Activated B cell treated with CpG ODN at 0.5 μM for 24 hours (primary cell): ENCODE results near the gene CHIA. TPM values are rescaled to one million over a fixed set of nuclear protein-coding genes. Genes with fewer than 3 reads are reported as not detected.
"Not testable (repeated sequence)": the region's sequence is repeated elsewhere in the genome, so short reads cannot be mapped to it uniquely, and the experiment has no call there.

ENCODE experiments used
- ATAC-seq: fragments of 200-7000 bp; cut with Tn5 transposase; one replicate; pipeline ENCODE4 v1.10.0; 2021; ENCODE audit warnings: low read depth, mild to moderate bottlenecking, moderate library complexity
- CTCF ChIA-PET: fragments of 350-600 bp; sonication (Branson Sonifier 250); formaldehyde crosslinking; loops from one replicate; lab custom pipeline; 2021; ENCODE audit warnings: antibody characterized with exemption; lab: Charles Lee
- POLR2A ChIA-PET: fragments of 350-600 bp; sonication (Branson Sonifier 250); formaldehyde crosslinking; loops from one replicate; lab custom pipeline; 2021; ENCODE audit warnings: antibody characterized with exemption; lab: Charles Lee
- DNase-seq: peaks from one replicate; pipeline ENCODE4 v3.0.0; 2022
- H3K27ac Mint-ChIP-seq: one replicate; pipeline ENCODE4 v1.8.0; 2020; ENCODE audit warnings: mixed read lengths
- H3K27me3 Mint-ChIP-seq: one replicate; pipeline ENCODE4 v1.8.0; 2021; ENCODE audit warnings: mixed read lengths
- H3K36me3 Mint-ChIP-seq: one replicate; pipeline ENCODE4 v1.8.0; 2021; ENCODE audit warnings: low read depth, mixed read lengths
- H3K4me1 Mint-ChIP-seq: one replicate; pipeline ENCODE4 v1.8.0; 2021; ENCODE audit warnings: mixed read lengths
- H3K4me3 Mint-ChIP-seq: one replicate; pipeline ENCODE4 v1.8.0; 2020; ENCODE audit warnings: mild to moderate bottlenecking, mixed read lengths
- H3K9me3 Mint-ChIP-seq: one replicate; pipeline ENCODE4 v1.8.0; 2020; ENCODE audit warnings: mixed read lengths
- intact Hi-C: fragments of 100-400 bp; cut with micrococcal nuclease; formaldehyde crosslinking; loops from one replicate; pipeline ENCODE4 v1.15.1; 2024
- total RNA-seq: library from RNA; stranded (reverse); gene quantifications from 2 replicates; pipeline ENCODE4 v1.2.3, GENCODE V29; 2022
- TF ChIP-seq, protein P1 (sequence below): fragments of 200-600 bp; IDR thresholded peaks from one replicate; pipeline ENCODE4 v1.8.0; 2022; ENCODE audit warnings: antibody characterized with exemption, mild to moderate bottlenecking

The CHIA gene
- total RNA-seq, 1 donor from 2014 or later, result not detected

DNA sequence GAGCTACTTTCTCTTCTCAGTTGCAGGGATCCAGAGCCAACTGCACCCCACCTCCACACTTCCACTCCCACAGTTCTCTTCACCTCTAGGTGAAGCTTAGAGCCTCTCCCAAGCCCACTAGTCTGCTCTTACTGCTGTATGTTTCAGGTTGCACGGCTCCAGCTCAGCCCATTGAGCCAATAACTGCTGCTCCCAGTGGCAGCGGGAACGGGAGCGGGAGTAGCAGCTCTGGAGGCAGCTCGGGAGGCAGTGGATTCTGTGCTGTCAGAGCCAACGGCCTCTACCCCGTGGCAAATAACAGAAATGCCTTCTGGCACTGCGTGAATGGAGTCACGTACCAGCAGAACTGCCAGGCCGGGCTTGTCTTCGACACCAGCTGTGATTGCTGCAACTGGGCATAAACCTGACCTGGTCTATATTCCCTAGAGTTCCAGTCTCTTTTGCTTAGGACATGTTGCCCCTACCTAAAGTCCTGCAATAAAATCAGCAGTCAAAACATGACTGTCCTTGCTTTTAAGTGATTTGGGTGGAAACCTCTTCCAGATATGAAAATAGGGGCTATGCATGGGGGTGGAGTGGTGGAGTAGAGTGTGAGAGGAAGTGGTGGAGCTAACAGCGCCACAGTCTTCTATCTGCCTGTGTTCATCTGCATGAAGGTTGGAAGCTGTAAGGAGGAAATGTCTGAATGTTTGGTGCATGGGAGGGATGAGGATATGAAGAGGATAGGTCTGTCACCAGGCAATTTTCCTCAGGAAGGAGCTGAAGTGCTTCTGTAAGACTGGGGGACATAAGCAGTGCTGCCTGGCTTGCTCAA lies 29.6 kb downstream of the CHIA start:
- intact Hi-C loops, result no loop called here

DNA sequence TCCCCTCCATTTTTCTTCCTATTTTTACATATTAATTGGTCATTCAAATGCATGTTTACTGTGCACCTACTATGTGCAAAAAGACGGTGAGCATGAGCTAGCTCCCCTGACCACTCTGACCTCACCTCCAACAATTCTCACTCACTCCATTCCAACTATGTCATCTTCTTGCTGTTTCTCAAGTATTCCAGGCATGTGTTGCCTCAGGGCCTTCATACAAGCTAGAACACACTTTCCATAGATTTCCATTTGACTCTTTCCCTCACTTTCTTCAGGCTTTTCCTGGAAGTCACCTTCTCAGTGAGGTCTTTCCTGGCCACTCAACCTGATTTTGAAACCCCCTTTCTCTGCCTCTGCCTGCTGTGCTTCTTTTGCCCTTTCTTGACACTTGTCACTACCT lies 32.6 kb downstream of the CHIA start:
- H3K4me1 Mint-ChIP-seq, result peaks cover 7% of the 10 kb centered on the region
- ATAC-seq, result no peak
- TF ChIP-seq, protein P1, sequence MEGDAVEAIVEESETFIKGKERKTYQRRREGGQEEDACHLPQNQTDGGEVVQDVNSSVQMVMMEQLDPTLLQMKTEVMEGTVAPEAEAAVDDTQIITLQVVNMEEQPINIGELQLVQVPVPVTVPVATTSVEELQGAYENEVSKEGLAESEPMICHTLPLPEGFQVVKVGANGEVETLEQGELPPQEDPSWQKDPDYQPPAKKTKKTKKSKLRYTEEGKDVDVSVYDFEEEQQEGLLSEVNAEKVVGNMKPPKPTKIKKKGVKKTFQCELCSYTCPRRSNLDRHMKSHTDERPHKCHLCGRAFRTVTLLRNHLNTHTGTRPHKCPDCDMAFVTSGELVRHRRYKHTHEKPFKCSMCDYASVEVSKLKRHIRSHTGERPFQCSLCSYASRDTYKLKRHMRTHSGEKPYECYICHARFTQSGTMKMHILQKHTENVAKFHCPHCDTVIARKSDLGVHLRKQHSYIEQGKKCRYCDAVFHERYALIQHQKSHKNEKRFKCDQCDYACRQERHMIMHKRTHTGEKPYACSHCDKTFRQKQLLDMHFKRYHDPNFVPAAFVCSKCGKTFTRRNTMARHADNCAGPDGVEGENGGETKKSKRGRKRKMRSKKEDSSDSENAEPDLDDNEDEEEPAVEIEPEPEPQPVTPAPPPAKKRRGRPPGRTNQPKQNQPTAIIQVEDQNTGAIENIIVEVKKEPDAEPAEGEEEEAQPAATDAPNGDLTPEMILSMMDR, result no peak
- H3K4me3 Mint-ChIP-seq, result no peak overlapping the region
- H3K27me3 Mint-ChIP-seq, result no peaks in the 10 kb centered on the region
- ChIA-PET CTCF (no interaction called here), POLR2A (no interaction called here)
- H3K27ac Mint-ChIP-seq, result no peak overlapping the region
- DNase-seq, result no peak
- peaks cover 11% of the 10 kb centered on the region for H3K9me3 Mint-ChIP-seq
- intact Hi-C loops, result no loop called here
- H3K36me3 Mint-ChIP-seq, result no peaks in the 10 kb centered on the region

More for the DNA sequence above, 29.6 kb downstream of the CHIA start:
- POLR2A ChIA-PET, result interaction anchor here (0.7 kb wide), 1 partner anchor 160 kb away, joined by 3 read pairs; no protein-coding TSS in a partner anchor
- Mint-ChIP-seq H3K4me1 (peaks cover 7% of the 10 kb centered on the region), H3K9me3 (no peaks in the 10 kb centered on the region), H3K27me3 (no peaks in the 10 kb centered on the region), H3K27ac (no peak overlapping the region), H3K36me3 (no peaks in the 10 kb centered on the region), H3K4me3 (no peak overlapping the region)
- no peak for ATAC-seq
- CTCF ChIA-PET, result interaction anchor here (0.6 kb wide), 1 partner anchor 14 kb away, joined by 4 read pairs; no protein-coding TSS in a partner anchor
- DNase-seq, result no peak
- TF ChIP-seq, protein P1, result no peak

DNA sequence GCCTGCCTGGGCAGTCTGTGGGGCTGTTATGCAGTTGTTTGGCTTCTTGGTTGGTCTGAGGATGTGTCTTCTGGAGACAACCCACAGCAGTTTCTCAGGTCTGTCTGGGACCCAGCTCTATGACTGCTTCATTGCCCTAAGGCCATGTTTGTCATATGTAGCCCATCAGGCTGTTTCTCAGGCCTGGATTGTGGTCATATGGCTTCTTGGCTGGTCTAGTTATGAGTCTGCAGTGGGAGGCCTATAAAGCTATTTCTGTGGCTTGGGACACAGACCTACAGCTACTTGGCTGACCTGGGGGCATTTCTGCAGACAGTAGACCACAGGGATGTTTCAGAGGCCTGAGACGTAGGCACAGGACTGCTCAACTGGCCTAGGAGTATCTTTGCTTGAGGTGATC lies 41.5 kb downstream of the CHIA start:
- Mint-ChIP-seq H3K9me3 (peaks cover 32% of the 10 kb centered on the region), H3K36me3 (peaks cover 11% of the 10 kb centered on the region), H3K4me1 (peaks cover 2% of the 10 kb centered on the region), H3K4me3 (no peak overlapping the region), H3K27ac (no peak overlapping the region), H3K27me3 (no peaks in the 10 kb centered on the region)
- intact Hi-C loops, result loop anchor here (5.0 kb wide), 2 partner anchors 550 to 715 kb away; no protein-coding TSS in a partner anchor
- DNase-seq, result no peak
- CTCF ChIA-PET, result interaction anchor here (1.0 to 5.0 kb wide), 3 partner anchors 68 to 302 kb away, joined by 5 to 31 read pairs (median 9); no protein-coding TSS in a partner anchor
- POLR2A ChIA-PET, result no interaction called here
- TF ChIP-seq, protein P1, result no peak
- no peak for ATAC-seq

DNA sequence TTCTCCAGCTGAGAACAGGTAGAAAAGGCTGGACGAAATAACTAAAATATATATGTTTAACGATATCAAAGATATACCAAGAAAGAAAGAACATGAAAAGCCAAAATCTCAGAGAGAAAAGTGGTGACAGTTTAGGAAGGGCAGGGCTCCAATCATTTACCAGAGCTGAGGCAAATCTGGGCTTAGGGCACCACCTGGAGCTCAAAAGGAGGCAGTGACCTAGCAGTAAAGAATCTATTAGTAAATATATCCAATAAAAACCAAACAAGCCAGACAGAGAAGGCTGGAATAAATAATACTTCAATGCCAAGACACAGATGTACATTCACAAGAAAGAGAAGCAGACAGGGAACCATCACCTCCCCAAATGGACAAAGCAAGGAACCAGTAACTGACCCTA lies 43.5 kb downstream of the CHIA start:
- Mint-ChIP-seq H3K27ac (no peak overlapping the region), H3K9me3 (peaks cover 12% of the 10 kb centered on the region), H3K4me3 (no peak overlapping the region), H3K27me3 (no peaks in the 10 kb centered on the region), H3K36me3 (peaks cover 8% of the 10 kb centered on the region), H3K4me1 (peaks cover 2% of the 10 kb centered on the region)
- ATAC-seq, result peak; percentile 61
- DNase-seq, result no peak
- POLR2A ChIA-PET, result interaction anchor here (0.5 to 1.2 kb wide), 3 partner anchors 12 to 362 kb away, joined by 3 read pairs; no protein-coding TSS in a partner anchor
- intact Hi-C loops, result loop anchor here (1.0 to 5.0 kb wide), 5 partner anchors 111 to 717 kb away; no protein-coding TSS in a partner anchor
- TF ChIP-seq, protein P1, result no peak
- CTCF ChIA-PET, result interaction anchor here (0.6 to 5.0 kb wide), 20 partner anchors 9 to 778 kb away, joined by 3 to 31 read pairs (median 4); no protein-coding TSS in a partner anchor

DNA sequence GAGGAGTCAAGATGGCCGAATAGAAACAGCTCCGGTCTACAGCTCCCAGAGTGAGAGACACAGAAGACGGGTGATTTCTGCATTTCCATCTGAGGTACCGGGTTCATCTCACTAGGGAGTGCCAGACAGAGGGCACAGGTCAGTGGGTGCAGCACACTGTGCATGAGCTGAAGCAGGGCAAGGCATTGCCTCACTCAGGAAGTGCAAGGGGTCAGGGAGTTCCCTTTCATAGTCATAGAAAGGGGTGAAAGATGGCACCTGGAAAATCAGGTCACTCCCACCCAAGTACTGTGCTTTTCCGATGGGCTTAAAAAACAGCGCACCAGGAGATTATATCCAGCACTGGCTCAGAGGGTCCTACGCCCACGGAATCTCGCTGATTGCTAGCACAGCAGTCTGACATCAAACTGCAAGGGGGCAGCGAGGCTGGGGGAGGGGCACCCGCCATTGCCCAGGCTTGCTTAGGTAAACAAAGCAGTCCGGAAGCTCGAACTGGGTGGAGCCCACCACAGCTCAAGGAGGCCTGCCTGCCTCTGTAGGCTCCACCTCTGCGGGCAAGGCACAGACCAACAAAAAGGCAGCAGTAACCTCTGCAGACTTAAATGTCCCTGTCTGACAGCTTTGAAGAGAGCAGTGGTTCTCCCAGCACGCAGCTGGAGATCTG lies 44.7 kb downstream of the CHIA start:
- intact Hi-C loops, H3K27ac Mint-ChIP-seq: not testable (repeated sequence)

DNA sequence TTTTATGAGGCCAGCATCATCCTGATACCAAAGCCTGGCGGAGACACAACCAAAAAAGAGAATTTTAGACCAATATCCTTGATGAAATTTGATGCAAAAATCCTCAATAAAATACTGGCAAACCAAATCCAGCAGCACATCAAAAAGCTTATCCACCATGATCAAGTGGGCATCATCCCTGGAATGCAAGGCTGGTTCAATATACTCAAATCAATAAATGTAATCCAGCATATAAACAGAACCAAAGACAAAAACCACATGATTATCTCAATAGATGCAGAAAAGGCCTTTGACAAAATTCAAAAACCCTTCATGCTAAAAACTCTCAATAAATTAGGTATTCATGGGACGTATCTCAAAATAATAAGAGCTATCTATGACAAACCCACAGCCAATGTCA lies 48.2 kb downstream of the CHIA start:
- H3K4me3 Mint-ChIP-seq, H3K27ac Mint-ChIP-seq, intact Hi-C loops, H3K36me3 Mint-ChIP-seq, H3K9me3 Mint-ChIP-seq, DNase-seq, ATAC-seq, POLR2A ChIA-PET, CTCF ChIA-PET, H3K27me3 Mint-ChIP-seq, H3K4me1 Mint-ChIP-seq: not testable (repeated sequence)

More for the DNA sequence above, 44.7 kb downstream of the CHIA start:
- ChIA-PET POLR2A (interaction anchor here (0.6 to 0.7 kb wide), 2 partner anchors 51 to 570 kb away, joined by 3 to 5 read pairs; no protein-coding TSS in a partner anchor), CTCF (interaction anchor here (0.6 to 5.0 kb wide), 6 partner anchors 8 to 716 kb away, joined by 4 to 31 read pairs (median 5); no protein-coding TSS in a partner anchor)
- H3K9me3 Mint-ChIP-seq, result peaks cover 11% of the 10 kb centered on the region
- DNase-seq, ATAC-seq, H3K4me3 Mint-ChIP-seq, H3K36me3 Mint-ChIP-seq, H3K4me1 Mint-ChIP-seq, H3K27me3 Mint-ChIP-seq: not testable (repeated sequence)
